GM10248 (cell line): ENCODE data around the gene DUSP22.

Experiments
- CTCF ChIA-PET: fragments of 300-600 bp; sonication (Branson Sonifier 250); formaldehyde crosslinking; extraction: SDS; loops from one replicate; lab custom pipeline; 2021; ENCODE audit warnings: antibody characterized with exemption; lab: Yijun Ruan, JAX
- POLR2A ChIA-PET: fragments of 350-650 bp; sonication (Branson Sonifier 250); formaldehyde crosslinking; extraction: SDS; loops from one replicate; lab custom pipeline; 2020; ENCODE audit warnings: antibody characterized with exemption; lab: Yijun Ruan, JAX
- DNase-seq: peaks from one replicate; pipeline ENCODE4 v3.0.0; 2012; ENCODE audit errors: extremely low spot score
- TF ChIP-seq, protein P1 (sequence below): IDR thresholded peaks from 2 replicates; pipeline ENCODE4 v1.5.1; 2012; ENCODE audit warnings: mild to moderate bottlenecking, low read depth; ENCODE audit errors: extremely low read depth, missing control alignments, control extremely low read depth

The DUSP22 gene

GRCh38 chr6:395432-396125 lies 103.3 kb downstream of the DUSP22 start:
- CTCF ChIA-PET, result interaction anchor here (1.1 to 1.4 kb wide), 3 partner anchors 8 to 168 kb away, joined by 3 to 4 read pairs (median 3); no protein-coding TSS in a partner anchor
- no peak for DNase-seq
- POLR2A ChIA-PET, result interaction anchor here (0.8 to 4.6 kb wide), 4 partner anchors 64 to 171 kb away, joined by 3 to 36 read pairs (median 4); no protein-coding TSS in a partner anchor
- TF ChIP-seq, protein P1, sequence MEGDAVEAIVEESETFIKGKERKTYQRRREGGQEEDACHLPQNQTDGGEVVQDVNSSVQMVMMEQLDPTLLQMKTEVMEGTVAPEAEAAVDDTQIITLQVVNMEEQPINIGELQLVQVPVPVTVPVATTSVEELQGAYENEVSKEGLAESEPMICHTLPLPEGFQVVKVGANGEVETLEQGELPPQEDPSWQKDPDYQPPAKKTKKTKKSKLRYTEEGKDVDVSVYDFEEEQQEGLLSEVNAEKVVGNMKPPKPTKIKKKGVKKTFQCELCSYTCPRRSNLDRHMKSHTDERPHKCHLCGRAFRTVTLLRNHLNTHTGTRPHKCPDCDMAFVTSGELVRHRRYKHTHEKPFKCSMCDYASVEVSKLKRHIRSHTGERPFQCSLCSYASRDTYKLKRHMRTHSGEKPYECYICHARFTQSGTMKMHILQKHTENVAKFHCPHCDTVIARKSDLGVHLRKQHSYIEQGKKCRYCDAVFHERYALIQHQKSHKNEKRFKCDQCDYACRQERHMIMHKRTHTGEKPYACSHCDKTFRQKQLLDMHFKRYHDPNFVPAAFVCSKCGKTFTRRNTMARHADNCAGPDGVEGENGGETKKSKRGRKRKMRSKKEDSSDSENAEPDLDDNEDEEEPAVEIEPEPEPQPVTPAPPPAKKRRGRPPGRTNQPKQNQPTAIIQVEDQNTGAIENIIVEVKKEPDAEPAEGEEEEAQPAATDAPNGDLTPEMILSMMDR, result no peak

GRCh38 chr6:396126-396520 lies 103.8 kb downstream of the DUSP22 start:
- DNase-seq, result no peak
- ChIA-PET CTCF (interaction anchor here (1.1 to 1.4 kb wide), 2 partner anchors 44 to 169 kb away, joined by 3 to 4 read pairs; no protein-coding TSS in a partner anchor), POLR2A (interaction anchor here (0.8 kb wide), 1 partner anchor 65 kb away, joined by 3 read pairs; no protein-coding TSS in a partner anchor)
- TF ChIP-seq, protein P1, result no peak

GRCh38 chr6:397056-397455 lies 104.8 kb downstream of the DUSP22 start:
- TF ChIP-seq, protein P1, result no peak
- no peak for DNase-seq
- CTCF ChIA-PET, result interaction anchor here (1.2 to 3.9 kb wide), 3 partner anchors 13 to 208 kb away, joined by 5 to 41 read pairs (median 6); no protein-coding TSS in a partner anchor
- POLR2A ChIA-PET, result interaction anchor here (0.6 to 2.3 kb wide), 6 partner anchors 11 to 239 kb away, joined by 3 to 14 read pairs (median 6); no protein-coding TSS in a partner anchor

- ChIA-PET POLR2A (interaction anchor here (0.6 to 2.3 kb wide), 6 partner anchors 10 to 240 kb away, joined by 3 to 14 read pairs (median 6); no protein-coding TSS in a partner anchor), CTCF (interaction anchor here (0.8 to 3.9 kb wide), 5 partner anchors 12 to 209 kb away, joined by 3 to 41 read pairs (median 5); no protein-coding TSS in a partner anchor)
- no peak for DNase-seq
- TF ChIP-seq, protein P1, result no peak
These were observed 105.3 kb downstream of the DUSP22 start for GRCh38 chr6:397604-398003.

DNA sequence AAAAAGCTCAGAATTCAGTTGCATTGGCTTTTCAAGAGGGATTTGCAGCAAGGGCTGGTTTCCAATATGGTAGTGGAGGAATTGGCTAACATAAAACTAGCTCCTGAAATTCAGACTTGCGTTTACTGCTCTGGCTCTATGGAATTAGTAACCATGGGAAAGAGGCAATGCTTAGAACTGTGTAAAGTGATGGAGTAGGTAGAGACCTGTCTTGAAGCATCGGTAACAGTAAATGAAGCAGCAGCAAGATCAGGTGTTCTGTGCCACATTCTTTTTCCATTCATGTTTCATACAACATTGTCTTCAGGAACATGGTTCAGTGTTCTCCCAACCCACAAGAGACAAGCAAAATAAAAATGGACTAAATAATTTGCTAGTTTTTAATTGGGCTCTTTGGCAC lies 105.8 kb downstream of the DUSP22 start:
- no peak for DNase-seq
- TF ChIP-seq, protein P1, result no peak
- POLR2A ChIA-PET, result interaction anchor here (1.2 to 2.3 kb wide), 5 partner anchors 10 to 179 kb away, joined by 3 to 14 read pairs (median 8); no protein-coding TSS in a partner anchor
- CTCF ChIA-PET, result interaction anchor here (0.8 to 3.9 kb wide), 7 partner anchors 12 to 209 kb away, joined by 3 to 41 read pairs (median 4); no protein-coding TSS in a partner anchor

GRCh38 chr6:398558-399078 lies 106.3 kb downstream of the DUSP22 start:
- POLR2A ChIA-PET, result interaction anchor here (0.9 to 2.3 kb wide), 5 partner anchors 9 to 181 kb away, joined by 3 to 14 read pairs (median 8); no protein-coding TSS in a partner anchor
- TF ChIP-seq, protein P1, result no peak
- no peak for DNase-seq
- CTCF ChIA-PET, result interaction anchor here (1.3 to 3.9 kb wide), 6 partner anchors 11 to 108 kb away, joined by 3 to 41 read pairs (median 4); no protein-coding TSS in a partner anchor
